Dedifferentiated amniotic fluid mesenchymal stem cell (primary cell): ENCODE data around the gene NTMT2.

ENCODE experiments used
- DNase-seq: peaks from one replicate; pipeline ENCODE4 v3.0.0-alpha.2; 2016; ENCODE audit errors: extremely low spot score

The NTMT2 gene

GRCh38 chr1:170209125-170209524 is 63.4 kb downstream of the NTMT2 start:
- DNase-seq, result no peak

- DNase-seq, result no peak
Observed at GRCh38 chr1:170210142-170210541, 64.4 kb downstream of the NTMT2 start.

DNA sequence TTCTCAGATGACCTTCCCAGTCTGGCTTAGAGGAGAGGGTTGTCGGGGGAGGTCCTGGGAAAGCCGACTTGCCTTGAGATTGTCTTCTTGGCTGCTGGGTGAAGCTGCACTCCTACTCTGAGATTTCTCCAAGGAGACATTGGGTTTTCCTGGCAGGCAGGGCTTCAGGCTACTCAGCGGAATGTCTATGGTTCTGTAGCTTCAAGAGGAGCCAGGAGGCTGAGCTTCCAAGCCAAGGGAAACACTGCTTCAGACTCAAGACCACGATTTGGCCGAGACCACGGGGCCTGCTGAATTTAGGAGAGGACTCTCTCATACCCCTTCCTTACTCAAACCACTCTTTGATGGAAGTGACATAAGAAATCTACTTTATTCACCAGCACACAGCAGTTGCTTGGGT is 67.8 kb downstream of the NTMT2 start:
- no peak for DNase-seq

- no peak for DNase-seq
Observed at GRCh38 chr1:170214117-170215032, 68.6 kb downstream of the NTMT2 start.

GRCh38 chr1:170215072-170215885 is 69.5 kb downstream of the NTMT2 start:
- DNase-seq, result no peak

DNA sequence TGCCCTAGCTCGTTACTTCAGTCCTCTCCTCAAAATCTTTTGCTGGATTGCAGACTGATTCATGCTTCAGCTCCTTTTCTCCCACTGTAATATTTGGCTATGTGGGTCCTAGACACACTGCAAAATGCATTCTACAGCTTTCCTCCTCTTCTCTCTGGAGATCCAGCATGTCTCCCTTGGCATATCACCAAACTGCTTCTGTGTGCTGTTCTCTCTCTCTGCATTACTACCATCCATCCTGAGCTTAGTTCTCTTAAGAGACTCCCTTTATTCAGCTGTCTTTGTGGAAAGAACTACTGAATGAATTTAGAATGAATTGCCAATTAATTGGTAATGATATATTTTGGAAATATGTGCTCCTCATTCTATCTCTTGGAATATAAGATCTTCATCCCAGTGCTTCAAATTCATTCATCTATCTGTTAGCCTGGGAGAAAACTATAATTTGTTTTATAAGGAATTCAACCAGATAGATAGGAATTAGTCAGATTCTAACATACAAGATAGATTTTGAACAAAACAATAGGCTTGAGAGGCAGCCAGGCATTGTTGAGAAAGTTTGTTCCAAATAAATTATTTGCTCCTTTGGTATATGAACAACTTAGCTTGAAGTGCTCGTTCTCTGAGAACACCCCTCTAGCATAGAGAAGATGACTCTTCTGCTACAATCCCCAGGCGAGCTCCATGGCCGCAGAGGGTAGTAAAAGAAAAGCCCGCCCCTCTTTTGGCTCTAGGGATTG is 71.9 kb downstream of the NTMT2 start:
- DNase-seq, result no peak

- no peak for DNase-seq
Observed at GRCh38 chr1:170218257-170218650, 72.5 kb downstream of the NTMT2 start.
